AG08396 (cell line): ENCODE data around the gene FAM107B.
"Not testable (repeated sequence)": the region's sequence is repeated elsewhere in the genome, so short reads cannot be mapped to it uniquely, and the experiment has no call there.

Experiments
- DNase-seq: peaks from one replicate; pipeline ENCODE4 v3.0.0; 2012; ENCODE audit warnings: low spot score, mixed read lengths

Gene FAM107B

DNA sequence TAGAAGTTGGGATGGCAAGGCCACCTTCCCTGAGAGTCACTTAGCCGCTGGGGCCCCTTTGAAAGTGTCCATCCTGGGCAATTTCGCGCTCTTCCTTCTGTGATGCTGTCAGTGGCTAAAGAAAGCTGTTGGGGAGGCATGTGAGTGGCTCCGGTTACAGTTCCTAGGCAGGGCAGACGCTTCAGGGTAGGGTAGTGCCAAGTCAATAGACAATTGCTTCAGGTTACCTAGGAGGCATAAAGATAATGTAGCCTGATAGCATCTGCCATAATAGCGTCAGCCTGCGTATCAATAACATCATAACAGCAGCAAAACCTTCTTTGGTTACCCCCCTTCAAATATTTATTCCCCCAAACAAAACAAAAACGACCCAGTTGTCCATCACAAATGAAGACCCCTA lies at the start of gene FAM107B:
TSS of gene FAM107B (minus strand) at position 101 of the 400 bp plus-strand sequence. CDS start 234 bp downstream, outside the sequence.
- DNase-seq = no peak

DNA sequence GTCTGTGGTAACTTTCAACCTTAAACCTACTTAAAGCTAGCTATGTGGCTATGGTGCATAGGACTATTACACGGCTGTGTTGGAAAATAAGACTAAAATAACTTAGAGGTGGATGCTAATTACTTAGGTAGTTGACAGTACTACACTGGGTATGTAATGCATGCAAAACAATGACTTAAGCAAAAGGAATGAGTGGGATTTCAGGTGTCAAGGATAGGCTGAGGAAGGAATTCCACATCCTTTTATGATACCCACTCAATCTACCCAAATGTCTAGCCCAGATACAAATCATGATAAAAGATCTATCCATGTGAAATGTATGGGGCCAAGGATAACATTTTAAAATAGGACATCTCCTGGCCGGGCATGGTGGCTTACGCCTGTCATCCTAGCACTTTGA lies 49.3 kb upstream of the FAM107B start:
- DNase-seq = no peak

DNA sequence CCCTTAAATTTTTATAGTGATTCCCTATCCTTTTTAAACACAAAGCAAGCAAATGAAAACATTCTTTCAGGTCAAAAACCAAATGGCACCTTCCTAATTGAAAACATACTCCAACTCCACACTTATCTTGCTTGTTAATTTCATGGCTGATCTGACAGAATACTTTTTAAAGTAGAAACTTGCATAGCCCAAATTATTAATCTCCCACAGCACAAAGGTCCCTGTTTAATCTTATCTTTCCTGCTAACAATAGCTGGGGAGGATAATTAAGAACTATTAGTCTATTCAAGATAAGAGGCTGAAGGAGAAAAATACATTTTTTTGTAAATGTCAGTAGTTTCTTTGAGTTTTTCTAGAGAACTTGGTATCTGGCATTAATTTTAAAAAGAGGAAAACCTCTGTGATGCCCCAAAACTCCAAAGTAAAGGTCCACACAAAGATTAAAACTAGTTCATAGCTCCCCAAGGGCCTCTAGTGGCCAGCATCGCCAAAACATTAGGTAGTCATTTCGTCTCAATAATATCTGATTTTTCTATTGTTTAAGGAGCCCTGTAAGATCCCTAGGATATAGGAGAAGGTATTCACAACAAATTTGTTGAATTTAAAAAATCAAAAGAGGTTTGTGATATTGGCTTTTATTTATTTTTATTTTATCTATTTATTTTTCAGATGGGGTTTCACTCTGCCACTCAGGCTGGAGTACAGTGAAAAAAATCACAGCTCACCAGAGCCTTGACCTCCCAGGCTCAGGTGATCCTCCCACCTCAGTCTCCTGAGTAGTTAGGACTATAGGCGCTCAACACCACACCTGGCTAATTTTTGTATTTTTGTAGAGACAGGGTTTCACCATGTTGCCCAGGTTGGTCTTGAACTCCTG lies 48.4 kb upstream of the FAM107B start:
- DNase-seq = peak; percentile 43

DNA sequence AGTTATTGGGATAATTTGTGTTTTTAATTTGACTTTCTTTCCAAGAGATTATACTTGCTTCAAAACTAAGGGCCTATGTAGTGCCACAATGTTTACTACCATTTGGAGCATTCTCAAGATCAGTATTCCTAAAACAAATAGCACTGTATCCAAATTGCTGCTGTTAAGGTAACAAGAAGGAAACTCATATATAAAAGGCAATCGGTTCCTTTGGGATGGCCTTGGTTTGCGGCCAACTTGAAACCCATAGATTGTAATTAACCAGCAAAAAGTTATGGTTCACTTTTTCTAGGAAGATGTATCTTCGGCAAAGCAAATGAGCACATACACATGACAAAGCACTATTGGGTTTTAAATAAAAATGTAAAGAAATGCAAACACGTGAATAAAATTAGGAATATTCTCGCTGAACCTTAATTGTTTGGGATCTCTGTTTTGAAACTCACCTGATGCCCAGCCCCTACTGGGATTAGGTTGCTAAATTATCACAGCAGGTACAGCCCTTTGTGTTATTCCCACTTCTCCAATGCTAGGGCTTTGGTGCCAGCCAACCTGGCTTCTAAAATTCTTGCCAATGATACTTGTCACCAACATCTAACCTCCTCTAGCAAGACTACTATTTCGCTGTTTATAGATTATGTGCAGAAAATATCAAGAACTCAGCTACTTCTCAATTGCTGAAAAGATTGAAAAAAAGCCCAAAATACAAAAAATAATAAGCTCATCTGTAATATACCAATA lies 47.1 kb upstream of the FAM107B start:
- no peak for DNase-seq

GRCh38 chr10:14820775-14821154 lies 46.1 kb upstream of the FAM107B start:
- no peak for DNase-seq

DNA sequence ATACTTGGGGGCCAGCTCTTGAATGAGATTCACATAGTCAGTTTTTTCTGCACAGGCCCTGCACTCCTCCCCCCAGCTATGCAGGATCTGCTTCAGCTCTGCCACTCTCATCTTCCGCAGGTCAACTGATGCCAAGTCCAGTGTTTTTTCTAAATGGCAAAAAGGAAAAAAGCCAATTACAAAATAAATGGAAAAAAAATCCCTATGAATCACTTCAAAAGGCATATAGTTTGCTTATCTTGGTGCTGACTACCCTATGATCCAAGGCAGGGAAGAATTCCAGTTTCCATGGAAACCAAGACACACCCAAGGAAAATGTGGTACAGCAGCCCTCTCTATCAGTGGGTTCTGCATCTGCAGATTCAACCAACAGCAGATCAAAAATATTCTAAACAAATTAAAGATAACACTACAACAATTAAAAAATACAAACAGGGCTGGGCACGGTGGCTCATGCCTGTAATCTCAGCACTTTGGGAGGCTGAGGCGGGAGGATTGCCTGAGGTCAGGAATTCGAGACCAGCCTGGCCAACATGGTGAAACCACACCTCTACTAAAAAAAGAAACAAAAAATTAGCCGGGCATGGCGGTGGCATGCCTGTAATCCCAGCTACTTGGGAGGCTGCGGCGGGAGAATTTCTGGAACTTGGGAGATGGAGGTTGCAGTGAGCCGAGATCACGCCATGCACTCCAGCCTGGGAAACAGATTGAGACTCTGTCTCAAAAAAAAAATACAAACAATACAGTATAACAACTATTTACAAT lies 45.5 kb upstream of the FAM107B start:
- DNase-seq = peak; percentile 85

DNA sequence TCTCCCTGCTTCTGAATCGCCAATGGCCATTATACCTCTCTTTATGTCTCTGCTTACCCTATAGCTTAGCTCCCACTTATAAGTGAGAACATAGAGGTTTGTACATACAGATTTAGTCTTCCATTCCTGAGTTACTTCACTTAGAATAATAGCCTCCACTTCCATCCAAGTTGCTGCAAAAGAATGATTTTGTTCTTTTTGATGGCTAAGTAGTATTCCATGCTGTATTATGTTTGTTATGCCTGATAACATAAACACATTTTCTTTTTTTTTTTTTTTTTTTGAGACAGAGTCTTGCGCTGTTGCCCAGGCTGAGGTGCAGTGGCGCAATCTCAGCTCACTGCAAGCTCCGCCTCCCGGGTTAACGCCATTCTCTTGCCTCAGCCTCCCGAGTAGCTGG lies 42.0 kb upstream of the FAM107B start:
- not testable (repeated sequence) for DNase-seq

DNA sequence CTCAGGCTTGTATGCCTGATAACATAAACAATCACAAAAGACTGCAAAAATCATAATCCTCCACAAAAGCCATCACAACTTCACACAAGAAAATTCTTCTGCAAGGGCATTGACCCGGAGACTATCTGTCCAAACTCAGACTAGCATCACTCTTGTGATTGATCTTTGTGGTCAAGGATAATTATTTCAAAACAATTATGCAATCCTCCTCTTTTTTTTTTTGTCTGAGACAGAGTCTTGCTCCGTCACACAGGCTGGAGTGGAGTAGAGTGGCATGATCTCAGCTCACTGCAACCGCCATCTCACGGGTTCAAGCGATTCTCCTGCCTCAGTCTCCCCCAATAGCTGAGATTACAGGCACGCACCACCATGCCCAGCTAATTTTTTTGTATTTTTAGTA lies 41.0 kb upstream of the FAM107B start:
- DNase-seq = peak; percentile 21

DNA sequence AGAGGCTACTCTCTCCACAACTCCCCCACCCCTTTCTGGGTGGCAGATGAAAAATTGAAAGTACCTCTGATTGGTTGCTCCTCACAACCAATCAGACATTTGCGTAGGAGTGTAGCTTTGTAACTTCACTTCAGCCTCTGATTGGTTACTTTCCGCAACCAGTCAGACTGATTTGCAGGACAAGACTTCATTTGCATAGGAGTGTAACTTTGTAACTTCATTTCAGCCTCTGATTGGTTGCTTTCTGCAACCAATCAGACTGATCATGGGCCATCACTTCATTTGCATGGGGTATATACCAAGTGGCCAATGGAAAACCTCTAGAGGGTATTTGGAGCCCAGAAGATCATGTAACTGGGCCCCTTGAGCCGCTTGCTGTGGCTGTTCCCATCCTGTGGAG lies 37.6 kb upstream of the FAM107B start:
- DNase-seq = no peak

GRCh38 chr10:14810969-14811953 lies 36.6 kb upstream of the FAM107B start:
- no peak for DNase-seq

GRCh38 chr10:14806318-14806717 lies 31.6 kb upstream of the FAM107B start:
- no peak for DNase-seq

DNA sequence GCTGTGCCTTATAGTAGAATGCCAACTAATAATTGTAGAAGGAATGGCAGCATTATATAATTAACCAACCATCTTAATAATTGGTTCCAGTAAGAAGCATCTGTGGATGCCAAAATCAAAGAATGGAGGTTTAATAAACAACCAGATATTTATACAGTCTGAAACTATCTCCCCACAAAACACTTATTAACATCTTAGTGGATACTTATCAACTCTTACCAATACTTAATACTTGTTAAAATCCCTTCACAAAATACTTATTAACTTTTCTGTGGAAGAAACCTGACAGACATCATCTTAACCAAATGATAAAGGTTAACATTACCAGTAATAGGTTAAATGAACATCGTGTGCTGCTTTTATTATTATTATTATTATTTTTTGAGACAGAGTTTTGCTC lies 29.1 kb upstream of the FAM107B start:
- DNase-seq = no peak

DNA sequence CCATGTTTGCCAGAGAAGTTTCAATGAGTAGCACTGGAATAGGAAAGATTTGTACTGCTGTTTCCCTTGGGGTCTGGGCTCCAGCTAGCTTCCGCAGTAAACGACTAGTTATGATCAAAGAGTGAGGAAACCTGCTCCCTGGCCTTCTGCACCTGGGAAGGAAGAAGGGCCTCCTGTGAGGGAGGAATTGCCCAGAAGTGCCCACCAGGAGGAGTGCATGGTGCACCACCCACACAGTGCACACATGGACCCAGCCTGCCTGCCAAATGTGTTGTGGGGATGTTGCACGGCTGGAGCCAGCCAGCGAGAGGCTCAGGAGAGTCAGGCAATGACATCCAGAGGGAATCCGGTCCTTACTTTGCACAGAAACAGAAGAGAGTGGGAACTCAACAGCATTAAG lies 27.0 kb upstream of the FAM107B start:
- DNase-seq = no peak

DNA sequence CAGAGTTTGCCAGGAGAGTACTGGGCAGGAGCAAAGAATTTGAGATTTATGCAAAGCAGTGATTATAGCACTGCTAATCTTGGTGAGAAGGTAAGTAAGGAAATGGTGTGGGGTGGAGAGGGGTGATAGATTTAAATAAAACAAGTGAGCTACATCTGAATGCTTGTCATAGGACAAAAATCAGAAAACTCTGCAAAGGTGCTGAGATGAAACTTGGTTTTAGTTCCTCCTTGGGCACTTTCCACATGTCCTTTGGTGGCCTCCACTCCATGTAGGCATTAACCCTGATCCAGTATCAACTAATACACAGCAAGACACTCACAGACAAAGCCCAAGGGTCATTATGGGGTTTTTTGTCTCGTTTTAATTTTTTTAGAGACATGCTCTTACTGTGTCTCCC lies 25.7 kb upstream of the FAM107B start:
- no peak for DNase-seq

GRCh38 chr10:14798636-14799035 lies 23.9 kb upstream of the FAM107B start:
- no peak for DNase-seq

DNA sequence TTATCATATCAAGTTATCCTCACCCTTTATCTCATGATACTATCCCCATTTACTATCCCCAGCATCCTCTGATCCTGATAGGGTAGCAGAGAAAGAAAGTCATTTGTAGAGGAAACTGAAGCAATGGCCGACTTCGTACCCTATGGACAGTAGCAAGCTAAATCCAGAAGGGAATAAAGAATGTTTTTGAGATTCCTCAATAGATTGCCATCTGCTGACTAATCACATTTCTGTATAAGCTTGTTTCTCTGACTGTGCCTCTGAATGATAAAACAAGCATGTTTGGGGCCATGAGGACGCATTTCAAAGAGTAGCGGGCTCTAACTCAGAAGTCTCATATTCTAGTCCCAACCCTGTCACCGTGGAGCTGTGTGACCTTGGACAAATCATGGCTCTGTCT lies 13.2 kb upstream of the FAM107B start:
- no peak for DNase-seq

- no peak for DNase-seq
These were observed 9.9 kb upstream of the FAM107B start for GRCh38 chr10:14784459-14785055.

- DNase-seq = no peak
These were observed 8.1 kb upstream of the FAM107B start for GRCh38 chr10:14782691-14783363.

GRCh38 chr10:14781763-14782162 lies 7.1 kb upstream of the FAM107B start:
- no peak for DNase-seq

GRCh38 chr10:14779001-14779651 lies 4.4 kb upstream of the FAM107B start:
- peak; percentile 51 for DNase-seq
